GM18526 (cell line): Measurements from ENCODE around the gene LINS1.

Experiments
- POLR2A ChIP-seq: IDR thresholded peaks from 3 replicates; pipeline ENCODE4 v1.6.1; 2011; ENCODE audit not compliant: insufficient read length; ENCODE audit errors: extremely low read depth

LINS1 gene

GRCh38 chr15:100537331-100537730 lies 64.7 kb downstream of the LINS1 start:
- no peak for TF ChIP-seq POLR2A

- TF ChIP-seq POLR2A, result no peak
Measured at GRCh38 chr15:100536733-100537132, 65.3 kb downstream of the LINS1 start.

- TF ChIP-seq POLR2A, result no peak
Measured at GRCh38 chr15:100533886-100534285, 68.1 kb downstream of the LINS1 start.

- no peak for TF ChIP-seq POLR2A
Measured at GRCh38 chr15:100531823-100532327, 70.1 kb downstream of the LINS1 start.

- no peak for TF ChIP-seq POLR2A
Measured at GRCh38 chr15:100531204-100531603, 70.8 kb downstream of the LINS1 start.

GRCh38 chr15:100529556-100529955 lies 72.4 kb downstream of the LINS1 start:
- TF ChIP-seq POLR2A, result no peak

- no peak for TF ChIP-seq POLR2A
Measured at GRCh38 chr15:100528833-100529428, 73.1 kb downstream of the LINS1 start, which contains the start of gene CERS3. CERS3 (minus strand) TSS chr15:100528950; CDS start chr15:100501849, 27,101 bp downstream.

GRCh38 chr15:100526027-100526481 lies 75.9 kb downstream of the LINS1 start:
- TF ChIP-seq POLR2A, result no peak

GRCh38 chr15:100525436-100525835 lies 76.5 kb downstream of the LINS1 start:
- no peak for TF ChIP-seq POLR2A

GRCh38 chr15:100524326-100524725 lies 77.7 kb downstream of the LINS1 start:
- TF ChIP-seq POLR2A, result no peak

GRCh38 chr15:100521907-100522306 lies 80.1 kb downstream of the LINS1 start:
- no peak for TF ChIP-seq POLR2A

GRCh38 chr15:100520132-100520921 lies 81.7 kb downstream of the LINS1 start:
- TF ChIP-seq POLR2A, result no peak

GRCh38 chr15:100517846-100518245 lies 84.1 kb downstream of the LINS1 start:
- no peak for TF ChIP-seq POLR2A
